ENCODE measurements around the gene USP20. TPM values are rescaled to one million over a fixed set of nuclear protein-coding genes. Genes with fewer than 3 reads are reported as not detected.

USP20 gene
- total RNA-seq, 1 donor from 2014 or later = 41.0 TPM

- no peak for DNase-seq (ENCODE audit: low spot score)
Measured at GRCh38 chr9:129854588-129855110, 19.4 kb downstream of the USP20 start.

DNA sequence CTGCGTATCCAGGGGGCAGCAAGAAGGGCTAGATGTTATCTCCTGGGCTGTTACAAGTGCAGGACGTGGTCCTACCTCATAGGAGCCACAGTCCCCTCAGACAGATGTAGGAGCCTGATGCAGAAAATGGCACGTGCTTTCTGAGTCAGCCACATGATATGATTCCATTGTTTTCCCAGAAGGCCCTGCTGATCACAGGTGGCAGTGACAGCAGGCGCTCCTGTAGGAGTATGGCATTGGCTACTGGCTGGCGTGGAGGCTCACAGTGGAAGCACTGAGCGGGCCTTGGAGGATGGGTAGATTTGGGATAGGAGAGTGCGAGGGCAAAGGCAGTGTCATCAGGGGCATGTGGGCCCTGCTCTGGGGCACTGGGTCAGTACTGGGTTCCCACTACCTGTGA, 21.9 kb downstream of the USP20 start:
- no peak for DNase-seq (ENCODE audit: low spot score)

DNA sequence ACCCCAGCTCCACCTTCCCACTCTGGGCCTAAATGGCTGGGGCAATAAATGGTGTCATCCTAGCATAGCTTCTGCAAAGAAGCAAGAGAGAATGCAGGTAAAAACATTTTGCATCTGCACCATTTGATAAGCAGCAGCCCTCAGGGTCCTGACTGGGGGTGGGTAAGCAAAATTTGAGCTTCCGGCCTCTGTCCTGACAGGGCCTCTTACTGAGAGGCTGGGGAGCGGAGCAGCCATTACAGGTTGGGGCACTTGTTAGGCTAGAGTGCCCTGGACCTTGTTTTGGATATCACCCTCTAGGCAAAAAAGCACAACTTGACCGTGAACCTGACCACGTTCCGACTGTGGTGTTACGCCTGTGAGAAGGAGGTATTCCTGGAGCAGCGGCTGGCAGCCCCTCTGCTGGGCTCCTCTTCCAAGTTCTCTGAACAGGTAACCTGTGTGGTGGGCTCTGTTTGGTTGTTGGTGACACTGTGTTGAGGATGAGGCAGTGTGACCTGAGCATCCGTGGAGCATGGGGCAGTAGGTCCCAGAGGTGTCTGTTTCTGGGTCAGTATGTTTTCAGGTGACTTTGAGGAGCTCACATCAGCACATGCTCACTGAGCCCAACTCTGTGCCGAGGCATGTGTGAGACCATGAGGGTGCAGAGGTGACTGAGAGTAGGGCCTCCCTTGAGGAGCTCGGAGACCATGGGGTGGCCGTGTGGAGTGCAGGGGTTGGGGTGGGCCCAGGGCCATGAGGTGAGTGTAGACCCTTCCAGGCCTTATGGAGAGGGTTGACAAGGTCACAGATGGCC, 23.1 kb downstream of the USP20 start:
- DNase-seq (ENCODE audit: low spot score) = no peak

- no peak for DNase-seq (ENCODE audit: low spot score)
Measured at GRCh38 chr9:129860653-129861446, 25.6 kb downstream of the USP20 start.

DNA sequence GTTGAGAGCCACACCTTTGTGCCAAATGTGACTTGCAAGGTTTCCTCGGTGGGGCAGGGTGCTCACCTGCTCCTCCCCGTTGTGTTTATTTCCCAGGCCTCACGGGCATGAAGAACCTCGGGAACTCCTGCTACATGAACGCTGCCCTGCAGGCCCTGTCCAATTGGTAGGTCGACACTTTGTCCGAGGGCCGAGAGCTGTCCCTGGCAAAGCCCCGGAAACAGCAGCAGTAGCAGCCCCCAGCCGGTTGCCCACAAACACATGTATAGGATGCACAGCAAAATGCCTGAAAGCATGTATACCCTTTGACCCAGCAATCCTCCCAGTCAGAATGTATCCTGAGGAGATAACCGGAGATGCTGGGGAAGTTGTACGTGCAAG, 26.2 kb downstream of the USP20 start:
- DNase-seq (ENCODE audit: low spot score) = no peak

DNA sequence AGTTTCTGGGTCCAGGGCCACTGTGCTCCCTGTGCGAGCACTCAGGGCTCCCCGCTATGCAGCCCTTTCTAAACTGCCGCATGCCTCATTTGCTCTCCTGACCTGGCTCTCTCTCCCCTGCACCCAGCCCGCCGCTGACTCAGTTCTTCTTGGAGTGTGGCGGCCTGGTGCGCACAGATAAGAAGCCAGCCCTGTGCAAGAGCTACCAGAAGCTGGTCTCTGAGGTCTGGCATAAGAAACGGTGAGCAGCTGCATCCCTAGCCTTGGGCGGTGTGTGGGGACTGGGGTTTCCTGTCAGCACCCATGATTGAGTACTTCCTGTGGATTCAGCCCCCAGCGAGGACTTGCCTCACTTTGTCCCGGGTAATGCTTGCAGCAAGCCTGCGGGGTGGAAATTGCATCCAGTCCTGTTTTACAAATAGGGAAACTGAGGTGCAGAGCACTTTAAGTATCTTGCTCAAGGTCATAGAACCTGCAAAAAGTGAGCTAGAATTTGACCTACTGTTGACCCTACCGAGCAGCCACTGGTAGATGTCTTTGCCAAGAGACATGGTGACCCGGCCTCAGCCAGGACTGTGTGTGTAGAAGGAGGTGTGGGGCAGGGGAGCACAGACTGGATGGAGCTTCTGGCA, 27.9 kb downstream of the USP20 start:
- no peak for DNase-seq (ENCODE audit: low spot score)

DNA sequence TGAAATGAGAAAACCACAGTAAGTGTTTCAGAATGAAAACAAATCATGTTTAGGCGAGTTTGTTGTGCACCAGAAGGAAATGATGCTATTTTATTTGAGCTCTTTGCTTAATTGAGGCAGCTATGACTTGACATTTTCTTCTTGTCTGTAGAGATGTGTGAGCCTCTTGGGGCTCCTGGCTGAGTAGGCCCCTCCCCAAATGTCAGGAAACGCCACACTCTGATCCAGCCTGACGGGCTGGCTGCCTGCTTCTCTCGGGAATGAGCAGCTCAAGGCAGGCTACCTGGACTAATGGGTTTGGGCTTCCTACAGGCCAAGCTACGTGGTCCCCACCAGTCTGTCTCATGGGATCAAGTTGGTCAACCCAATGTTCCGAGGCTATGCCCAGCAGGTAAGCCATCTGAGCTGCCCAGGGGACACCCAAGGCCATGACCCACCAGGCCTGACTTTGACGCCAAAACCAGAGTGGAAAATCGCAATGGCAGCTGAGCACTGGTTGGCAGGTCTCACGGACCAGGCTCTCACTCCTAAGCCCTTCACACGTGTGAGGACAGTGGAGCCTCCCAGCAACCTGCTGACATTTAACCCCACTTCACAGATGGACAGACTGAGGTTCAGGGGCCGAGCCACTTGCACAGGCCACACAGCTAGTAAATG, 29.9 kb downstream of the USP20 start:
- DNase-seq (ENCODE audit: low spot score) = no peak

- DNase-seq (ENCODE audit: low spot score) = no peak
Measured at GRCh38 chr9:129865668-129866320, 30.5 kb downstream of the USP20 start.

DNA sequence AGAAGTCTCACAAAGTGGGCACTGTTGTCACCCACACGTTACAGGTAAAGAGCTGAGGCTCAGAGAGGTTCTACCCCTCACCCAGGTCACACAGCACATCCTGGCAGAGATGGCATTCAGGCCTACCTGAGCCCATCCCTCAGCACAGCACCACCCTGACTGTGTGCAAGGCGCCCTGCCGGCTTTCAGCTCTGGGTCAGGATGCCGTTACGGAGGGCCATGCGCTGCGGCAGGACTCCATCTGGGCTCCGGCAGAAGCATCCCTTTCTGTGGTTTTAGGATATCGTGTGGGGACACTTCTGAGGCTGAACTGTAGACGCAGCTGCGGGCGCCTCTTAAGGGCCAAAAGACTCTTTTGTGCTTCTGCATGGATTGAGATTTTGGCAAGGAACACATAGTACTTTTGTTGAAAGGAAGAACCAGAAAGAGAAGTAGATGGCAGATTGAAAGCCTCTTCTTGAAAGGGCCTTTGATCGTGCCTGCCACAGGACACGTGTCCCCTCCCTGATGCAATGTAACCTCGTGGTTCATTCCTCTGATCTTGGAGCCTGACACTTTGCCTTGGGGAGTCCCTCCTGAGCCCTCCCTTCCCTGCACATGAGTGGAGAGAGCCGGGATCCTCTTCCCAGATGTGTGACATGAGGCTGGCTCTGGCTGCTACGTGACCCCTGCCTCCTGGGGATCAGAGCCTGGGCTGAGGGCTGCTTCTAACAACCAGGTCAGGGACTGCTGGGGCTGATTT, 31.3 kb downstream of the USP20 start:
- DNase-seq (ENCODE audit: low spot score) = no peak

GRCh38 chr9:129867136-129868022, 32.1 kb downstream of the USP20 start:
- no peak for DNase-seq (ENCODE audit: low spot score)

- no peak for DNase-seq (ENCODE audit: low spot score)
Measured at GRCh38 chr9:129868023-129868871, 33.0 kb downstream of the USP20 start.

DNA sequence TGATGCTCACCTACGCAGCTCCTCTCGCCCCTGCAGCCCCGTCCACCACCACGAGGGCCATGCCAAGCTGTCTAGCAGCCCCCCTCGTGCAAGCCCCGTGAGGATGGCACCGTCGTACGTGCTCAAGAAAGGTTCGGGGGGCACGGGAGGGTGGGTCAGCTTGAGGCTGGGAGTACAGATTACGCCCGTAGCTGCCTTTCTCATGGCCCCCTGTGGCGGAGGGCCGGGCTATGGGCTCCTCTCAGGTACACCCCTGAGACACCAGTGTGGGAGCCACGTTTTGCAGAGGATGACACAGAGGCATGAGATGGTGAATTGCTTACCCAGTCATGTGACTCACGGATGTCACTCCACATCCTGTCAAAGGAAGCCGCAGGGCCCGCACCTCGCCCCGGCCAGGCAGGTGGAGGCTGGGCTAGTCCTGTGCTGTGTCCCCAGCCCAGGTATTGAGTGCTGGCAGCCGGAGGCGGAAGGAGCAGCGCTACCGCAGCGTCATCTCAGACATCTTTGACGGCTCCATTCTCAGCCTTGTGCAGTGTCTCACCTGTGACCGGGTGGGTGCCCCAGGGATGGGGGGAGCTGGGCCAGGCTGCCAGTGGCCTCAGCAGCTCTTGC, 33.7 kb downstream of the USP20 start:
- peak; percentile 59 for DNase-seq (ENCODE audit: low spot score)

GRCh38 chr9:129869585-129870501, 34.6 kb downstream of the USP20 start:
- no peak for DNase-seq (ENCODE audit: low spot score)

- DNase-seq (ENCODE audit: low spot score) = no peak
Measured at GRCh38 chr9:129871046-129871445, 35.8 kb downstream of the USP20 start.

DNA sequence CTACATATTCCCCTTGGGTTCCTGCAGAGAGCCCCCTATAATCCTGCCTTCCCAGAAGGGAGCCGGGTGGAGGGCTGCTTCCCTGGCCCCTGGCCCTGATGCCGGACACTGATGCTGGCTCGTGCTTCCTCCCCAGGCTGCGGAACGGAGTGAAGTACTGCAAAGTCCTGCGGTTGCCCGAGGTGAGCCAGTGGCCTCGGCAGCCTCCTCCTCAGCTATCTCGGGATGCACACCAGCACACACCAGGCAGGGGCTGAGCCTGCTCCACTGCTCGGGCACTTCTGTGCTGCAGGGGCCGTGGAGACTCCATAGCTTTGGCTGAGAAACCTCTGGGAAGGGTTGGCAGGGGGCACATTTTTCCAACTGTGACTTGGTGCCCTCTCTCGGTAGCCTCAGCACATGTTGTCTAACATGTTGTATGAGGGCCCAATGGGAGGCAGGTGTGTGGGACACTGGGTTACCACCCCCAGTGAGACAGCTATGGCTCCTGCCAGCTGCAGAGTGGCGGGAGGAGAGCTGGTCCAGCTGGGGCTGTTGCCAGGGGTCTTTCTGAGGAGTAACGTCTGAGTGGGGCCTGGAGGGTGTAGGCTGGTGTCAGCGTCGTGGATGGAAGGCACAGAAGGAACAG, 38.4 kb downstream of the USP20 start:
- DNase-seq (ENCODE audit: low spot score) = no peak

DNA sequence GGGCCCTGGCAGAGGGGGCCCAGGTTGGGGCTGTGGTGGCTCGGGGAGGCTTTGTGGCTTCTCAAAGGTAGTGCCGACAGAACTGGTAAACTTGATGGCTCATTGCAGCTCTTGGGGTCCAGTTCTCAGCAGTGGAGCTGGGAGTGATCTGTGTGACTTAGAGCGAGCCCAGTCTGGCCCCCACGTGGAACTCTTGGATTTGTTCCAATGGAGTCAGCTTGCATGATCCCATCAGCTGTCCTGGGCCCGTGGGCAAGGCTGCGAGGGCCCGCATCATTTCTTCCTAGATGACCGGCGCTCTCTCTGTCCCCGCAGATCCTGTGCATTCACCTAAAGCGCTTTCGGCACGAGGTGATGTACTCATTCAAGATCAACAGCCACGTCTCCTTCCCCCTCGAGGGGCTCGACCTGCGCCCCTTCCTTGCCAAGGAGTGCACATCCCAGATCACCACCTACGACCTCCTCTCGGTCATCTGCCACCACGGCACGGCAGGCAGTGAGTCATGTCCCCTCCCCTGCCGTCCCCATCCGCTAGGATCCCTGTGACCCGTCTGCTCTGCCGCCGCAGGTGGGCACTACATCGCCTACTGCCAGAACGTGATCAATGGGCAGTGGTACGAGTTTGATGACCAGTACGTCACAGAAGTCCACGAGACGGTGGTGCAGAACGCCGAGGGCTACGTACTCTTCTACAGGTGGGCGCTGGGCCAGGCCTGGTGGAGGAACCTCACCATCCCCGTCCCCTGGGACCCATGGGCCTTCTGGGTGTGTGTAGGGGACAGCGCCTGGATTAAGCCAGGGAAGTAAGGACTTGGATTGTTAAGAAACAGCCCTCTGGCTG, 39.2 kb downstream of the USP20 start:
- no peak for DNase-seq (ENCODE audit: low spot score)

Data from mucosa of gallbladder (tissue), 1 donor.